Activated CD4-positive, alpha-beta T cell treated with anti-CD3 and anti-CD28 coated beads, Interleukin-10, Interleukin-2, amounts not matched to agents 100 ng/mL and 50 ng/mL, durations not matched to agents 16 hours and 8 hours (primary cell): ENCODE results near the gene RPA1.

ENCODE experiments used
- DNase-seq: peaks from one replicate; pipeline ENCODE4 v3.0.0-alpha.2; 2020

RPA1 gene

GRCh38 chr17:1912146-1912545 lies 82.3 kb downstream of the RPA1 start:
- DNase-seq, result no peak

- DNase-seq, result no peak
Observed at GRCh38 chr17:1913702-1914101, 83.9 kb downstream of the RPA1 start.

- no peak for DNase-seq
Observed at GRCh38 chr17:1914661-1915083, 84.9 kb downstream of the RPA1 start.

GRCh38 chr17:1915889-1916288 lies 86.1 kb downstream of the RPA1 start:
- DNase-seq, result no peak

GRCh38 chr17:1916316-1916715 lies 86.5 kb downstream of the RPA1 start:
- DNase-seq, result no peak

- DNase-seq, result no peak
Observed at GRCh38 chr17:1916963-1917715, 87.3 kb downstream of the RPA1 start.

- no peak for DNase-seq
Observed at GRCh38 chr17:1918346-1919162, 88.7 kb downstream of the RPA1 start.

- no peak for DNase-seq
Observed at GRCh38 chr17:1919201-1919600, 89.4 kb downstream of the RPA1 start.

- DNase-seq, result no peak
Observed at GRCh38 chr17:1920948-1921351, 91.1 kb downstream of the RPA1 start.

GRCh38 chr17:1928976-1929375 lies 99.2 kb downstream of the RPA1 start:
- DNase-seq, result no peak

GRCh38 chr17:1930337-1930645 lies 100.5 kb downstream of the RPA1 start:
- no peak for DNase-seq

GRCh38 chr17:1931844-1932579 lies 102.2 kb downstream of the RPA1 start:
- DNase-seq, result no peak

- DNase-seq, result no peak
Observed at GRCh38 chr17:1933875-1934715, 104.3 kb downstream of the RPA1 start.

GRCh38 chr17:1934901-1935300 lies 105.1 kb downstream of the RPA1 start:
- no peak for DNase-seq

GRCh38 chr17:1936766-1937165 lies 107.0 kb downstream of the RPA1 start:
- DNase-seq, result no peak

- DNase-seq, result no peak
Observed at GRCh38 chr17:1937461-1937860, 107.7 kb downstream of the RPA1 start.

- no peak for DNase-seq
Observed at GRCh38 chr17:1939981-1940809, 110.4 kb downstream of the RPA1 start.

GRCh38 chr17:1940810-1941185 lies 111.0 kb downstream of the RPA1 start:
- DNase-seq, result no peak

GRCh38 chr17:1941272-1942065 lies 111.7 kb downstream of the RPA1 start:
- no peak for DNase-seq

GRCh38 chr17:1942066-1942365 lies 112.2 kb downstream of the RPA1 start:
- no peak for DNase-seq
